Gastrocnemius medialis (tissue), 4 donors: ENCODE data around the gene PRM2. TPM values are rescaled to one million over a fixed set of nuclear protein-coding genes. Genes with fewer than 3 reads are reported as not detected.

ENCODE experiments used
- ATAC-seq, 2 donors: fragments of 150-250 bp; one replicate each; pipeline ENCODE4 v1.9.1; 2016
- DNase-seq, 2 donors: peaks; one replicate each; pipeline ENCODE4 v3.0.0-alpha.2; 2019
- H3K27ac ChIP-seq, 4 donors: fragments of 200-600 bp; sonication (generic); 1 replicate in 1 of 4; 2 replicates in 3 of 4; pipeline ENCODE4 v1.5.1; 2016 to 2018; ENCODE audit warnings: mild to moderate bottlenecking in 2 of 4, moderate library complexity in 1 of 4
- H3K27me3 ChIP-seq, 3 donors: fragments of 200-600 bp; sonication (generic) in 2 of 3; 1 replicate in 1 of 3; 2 replicates in 2 of 3; pipeline versions ENCODE4 v1.5.1 to v1.6.0; 2016 to 2019; ENCODE audit warnings: mild to moderate bottlenecking in 1 of 3, moderate library complexity in 1 of 3
- H3K36me3 ChIP-seq, 2 donors: fragments of 200-600 bp; sonication (generic) in 1 of 2; one replicate each; pipeline ENCODE4 v1.5.1; 2017 to 2018
- H3K4me1 ChIP-seq, 2 donors: fragments of 200-600 bp; sonication (generic) in 1 of 2; one replicate each; pipeline ENCODE4 v1.5.1; 2016 to 2017; ENCODE audit warnings: mild to moderate bottlenecking in 2 of 2
- H3K4me3 ChIP-seq, 4 donors: fragments of 200-600 bp; sonication (generic) in 3 of 4; 1 replicate in 1 of 4; 2 replicates in 3 of 4; pipeline ENCODE4 v1.5.1; 2016 to 2019; ENCODE audit warnings: mild to moderate bottlenecking in 2 of 4
- H3K9me3 ChIP-seq, 3 donors: fragments of 200-600 bp; sonication (generic) in 2 of 3; 1 replicate in 1 of 3; 2 replicates in 2 of 3; pipeline ENCODE4 v1.5.1; 2016 to 2019
- POLR2A ChIP-seq, 2 donors: fragments of 450-650 bp; IDR thresholded peaks; one replicate each; pipeline ENCODE4 v1.6.1; 2017; ENCODE audit warnings: antibody characterized with exemption in 2 of 2, mild to moderate bottlenecking in 2 of 2, moderate library complexity in 2 of 2
- in situ Hi-C, 4 donors: fragments of 200-750 bp; cut with MboI; loops; one replicate each; pipeline versions ENCODE4 v1.15.0 to v1.8.0; 2017; ENCODE audit warnings: low sequenced_read_pairs in 4 of 4
- intact Hi-C: fragments of 100-400 bp; cut with DNase I; formaldehyde crosslinking; loops from one replicate; pipeline ENCODE4 v1.15.1; 2023; ENCODE audit warnings: low total_unique reads
- total RNA-seq, 4 donors: library from RNA; depleted of rRNA; stranded (reverse); fragments of >200 nt; gene quantifications; one replicate each; pipeline versions ENCODE4 v1.1.0 to v1.2.3, GENCODE V29; 2016
- TF ChIP-seq, protein P1 (sequence below), 5 experiments: fragments of 450-650 bp in 3 of 5; fragments of 200-600 bp in 2 of 5; sonication (generic) in 2 of 5; IDR thresholded peaks in 4 of 5; conservative IDR thresholded peaks in 1 of 5; 1 replicate in 4 of 5; 2 replicates in 1 of 5; pipeline ENCODE4 v1.5.1; 2016 to 2019; ENCODE audit warnings: antibody characterized with exemption in 5 of 5, mild to moderate bottlenecking in 3 of 5, moderate library complexity in 3 of 5

PRM2 gene
- total RNA-seq, 4 donors from 2014 or later, result not detected

- TF ChIP-seq, protein P1, sequence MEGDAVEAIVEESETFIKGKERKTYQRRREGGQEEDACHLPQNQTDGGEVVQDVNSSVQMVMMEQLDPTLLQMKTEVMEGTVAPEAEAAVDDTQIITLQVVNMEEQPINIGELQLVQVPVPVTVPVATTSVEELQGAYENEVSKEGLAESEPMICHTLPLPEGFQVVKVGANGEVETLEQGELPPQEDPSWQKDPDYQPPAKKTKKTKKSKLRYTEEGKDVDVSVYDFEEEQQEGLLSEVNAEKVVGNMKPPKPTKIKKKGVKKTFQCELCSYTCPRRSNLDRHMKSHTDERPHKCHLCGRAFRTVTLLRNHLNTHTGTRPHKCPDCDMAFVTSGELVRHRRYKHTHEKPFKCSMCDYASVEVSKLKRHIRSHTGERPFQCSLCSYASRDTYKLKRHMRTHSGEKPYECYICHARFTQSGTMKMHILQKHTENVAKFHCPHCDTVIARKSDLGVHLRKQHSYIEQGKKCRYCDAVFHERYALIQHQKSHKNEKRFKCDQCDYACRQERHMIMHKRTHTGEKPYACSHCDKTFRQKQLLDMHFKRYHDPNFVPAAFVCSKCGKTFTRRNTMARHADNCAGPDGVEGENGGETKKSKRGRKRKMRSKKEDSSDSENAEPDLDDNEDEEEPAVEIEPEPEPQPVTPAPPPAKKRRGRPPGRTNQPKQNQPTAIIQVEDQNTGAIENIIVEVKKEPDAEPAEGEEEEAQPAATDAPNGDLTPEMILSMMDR (IDR thresholded peaks at IDR 0.05 in 4 of 5, conservative IDR thresholded peaks at IDR 0.05 in 1 of 5), result no peak
- no peak for TF ChIP-seq POLR2A (IDR thresholded peaks at IDR 0.05)
- Histone ChIP-seq H3K9me3 (no peaks in the 10 kb centered on the region), H3K27me3 (no peaks in the 10 kb centered on the region), H3K36me3 (no peaks in the 10 kb centered on the region), H3K4me1 (peaks cover 4 to 7% of the 10 kb centered on the region in 2 donors), H3K27ac (no peak overlapping the region), H3K4me3 (no peak overlapping the region)
- in situ Hi-C loops, result no loop called here
- no peak for DNase-seq
- ATAC-seq, result peak in 1 of 2 donors; percentile 34
- intact Hi-C loops, result loop anchor here (10.0 kb wide), 1 partner anchor 505 kb away; the partner anchor contains the start of gene NUBP1
Measured at GRCh38 chr16:11250091-11250785, 26.0 kb downstream of the PRM2 start.

DNA sequence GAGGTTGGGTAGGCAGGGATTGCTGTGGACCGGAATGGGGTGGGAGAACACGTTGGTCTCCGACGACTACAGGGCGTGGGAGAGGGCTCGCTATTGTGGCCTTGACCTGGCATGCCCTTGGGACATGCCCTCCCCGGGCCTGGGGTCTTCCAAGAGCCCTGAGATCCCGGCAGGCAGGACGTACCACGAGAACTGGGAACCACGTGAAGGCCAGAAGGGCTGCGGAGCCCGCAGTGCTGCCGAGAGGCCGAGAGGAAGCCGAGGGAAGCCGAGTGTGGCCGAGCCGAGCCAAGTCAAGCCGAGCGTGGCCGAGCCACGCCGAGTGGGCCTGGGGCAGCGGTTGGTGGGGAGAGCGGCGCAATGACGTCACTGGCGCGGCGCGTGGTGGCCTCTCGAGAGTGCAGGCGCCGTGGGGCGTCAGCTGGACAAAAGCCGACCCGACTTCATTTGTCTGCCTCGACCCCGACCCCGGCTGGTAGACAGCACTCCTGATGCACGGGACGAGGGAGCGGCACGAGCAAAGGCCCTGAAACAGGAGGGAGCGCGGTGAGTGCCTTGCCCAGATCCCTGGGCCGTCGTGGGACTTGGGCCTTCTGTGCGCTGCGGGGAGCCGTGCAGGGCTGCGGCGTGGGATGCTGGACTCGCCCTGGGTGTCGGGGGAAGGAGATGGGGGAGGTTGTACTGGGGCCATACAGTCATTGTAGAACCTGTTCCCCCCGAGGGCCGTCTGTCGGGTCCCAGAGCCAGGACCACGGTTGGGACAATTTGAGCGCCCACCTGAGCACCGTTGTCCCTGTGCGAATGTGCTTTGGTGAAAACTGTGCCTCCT lies 26.8 kb downstream of the PRM2 start:
- intact Hi-C loops, result loop anchor here (10.0 kb wide), 1 partner anchor 505 kb away; the partner anchor contains the start of gene NUBP1
- no peak for ATAC-seq
- in situ Hi-C loops, result loop anchor here in 1 of 4 donors (25.0 kb wide), 1 partner anchor 112 kb away; no protein-coding TSS in a partner anchor

GRCh38 chr16:11248133-11248532 lies 28.1 kb downstream of the PRM2 start:
- intact Hi-C loops, result no loop called here

More for the DNA sequence above, 26.8 kb downstream of the PRM2 start:
- peaks cover 4 to 7% of the 10 kb centered on the region in 2 donors for H3K4me1 ChIP-seq
- H3K9me3 ChIP-seq, result no peaks in the 10 kb centered on the region
- no peak for DNase-seq
- H3K36me3 ChIP-seq, result no peaks in the 10 kb centered on the region
- TF ChIP-seq, protein P1 (IDR thresholded peaks at IDR 0.05 in 4 of 5, conservative IDR thresholded peaks at IDR 0.05 in 1 of 5), result no peak
- TF ChIP-seq POLR2A (IDR thresholded peaks at IDR 0.05), result no peak
- H3K27ac ChIP-seq, result no peak overlapping the region
- H3K4me3 ChIP-seq, result no peak overlapping the region
- H3K27me3 ChIP-seq, result no peaks in the 10 kb centered on the region

GRCh38 chr16:11245988-11246387 lies 30.3 kb downstream of the PRM2 start:
- no peak for ATAC-seq
- no peak for DNase-seq
- no peak overlapping the region for H3K4me3 ChIP-seq
- no peaks in the 10 kb centered on the region for H3K27me3 ChIP-seq
- peaks cover under 1 to 2% of the 10 kb centered on the region in 2 donors for H3K4me1 ChIP-seq
- in situ Hi-C loops, result loop anchor here in 1 of 4 donors (25.0 kb wide), 1 partner anchor 109 kb away; no protein-coding TSS in a partner anchor
- no peak overlapping the region for H3K27ac ChIP-seq
- TF ChIP-seq, protein P1 (IDR thresholded peaks at IDR 0.05 in 4 of 5, conservative IDR thresholded peaks at IDR 0.05 in 1 of 5), result no peak
- TF ChIP-seq POLR2A (IDR thresholded peaks at IDR 0.05), result no peak
- H3K36me3 ChIP-seq, result no peaks in the 10 kb centered on the region
- intact Hi-C loops, result no loop called here
- no peaks in the 10 kb centered on the region for H3K9me3 ChIP-seq

More at GRCh38 chr16:11248133-11248532, 28.1 kb downstream of the PRM2 start:
- no peak overlapping the region for H3K27ac ChIP-seq
- DNase-seq (no peak), ATAC-seq (no peak)
- no peaks in the 10 kb centered on the region for H3K4me1 ChIP-seq
- H3K9me3 ChIP-seq, result no peaks in the 10 kb centered on the region
- no peak overlapping the region for H3K4me3 ChIP-seq
- in situ Hi-C loops, result loop anchor here in 1 of 4 donors (25.0 kb wide), 1 partner anchor 111 kb away; no protein-coding TSS in a partner anchor
- no peak for TF ChIP-seq POLR2A (IDR thresholded peaks at IDR 0.05)
- TF ChIP-seq, protein P1 (IDR thresholded peaks at IDR 0.05 in 4 of 5, conservative IDR thresholded peaks at IDR 0.05 in 1 of 5), result no peak
- H3K27me3 ChIP-seq, result no peaks in the 10 kb centered on the region
- no peaks in the 10 kb centered on the region for H3K36me3 ChIP-seq
